PC-9 (cell line): Measurements from ENCODE around the gene ATP2C1. TPM values are rescaled to one million over a fixed set of nuclear protein-coding genes. Genes with fewer than 3 reads are reported as not detected.

ENCODE experiments used
- BruUV-seq: library from RNA; stranded (reverse); fragments of 400-500 nt; replicated peaks from 2 replicates; lab custom pipeline; 2021; lab: Mats Ljungman, UMichigan
- CTCF ChIA-PET: fragments of 300-600 bp; sonication (Branson Sonifier 250); formaldehyde crosslinking; loops from one replicate; lab custom pipeline; 2022; ENCODE audit warnings: antibody characterized with exemption; lab: Charles Lee
- POLR2A ChIA-PET: fragments of 300-600 bp; sonication (Branson Sonifier 250); formaldehyde crosslinking; loops from one replicate; lab custom pipeline; 2022; ENCODE audit warnings: antibody characterized with exemption; ENCODE audit not compliant: unreplicated experiment; lab: Charles Lee
- DNase-seq, 2 experiments: peaks; one replicate each; pipeline versions ENCODE4 v3.0.0 to v3.0.0-alpha.2; 2015 to 2022; ENCODE audit warnings: mixed read lengths in 1 of 2
- H2AFZ ChIP-seq: fragments of 200-600 bp; sonication (generic); 2 replicates; pipeline ENCODE4 v1.8.1; 2017; ENCODE audit warnings: antibody characterized with exemption
- H3F3A ChIP-seq: fragments of 200-600 bp; sonication (generic); 2 replicates; pipeline ENCODE4 v1.8.1; 2017; ENCODE audit warnings: antibody characterized with exemption, mild to moderate bottlenecking, low read depth; ENCODE audit not compliant: insufficient read depth
- H3K27ac ChIP-seq: fragments of 200-600 bp; sonication (generic); 2 replicates; pipeline ENCODE4 v1.6.1; 2016; ENCODE audit warnings: mixed run types
- H3K27me3 ChIP-seq: fragments of 200-600 bp; sonication (generic); 2 replicates; pipeline ENCODE4 v1.6.1; 2016; ENCODE audit warnings: low read depth, mixed run types; ENCODE audit not compliant: insufficient read depth
- H3K36me3 ChIP-seq: fragments of 200-600 bp; sonication (generic); 2 replicates; pipeline ENCODE4 v1.6.1; 2016; ENCODE audit warnings: low read depth, mixed run types
- H3K4me1 ChIP-seq: fragments of 200-600 bp; sonication (generic); replicated peaks from 2 replicates; pipeline ENCODE4 v1.6.1; 2016; ENCODE audit warnings: mixed run types; ENCODE audit not compliant: insufficient read depth
- H3K4me2 ChIP-seq: fragments of 200-600 bp; sonication (generic); 2 replicates; pipeline ENCODE4 v1.6.1; 2017; ENCODE audit warnings: mixed run types
- H3K4me3 ChIP-seq: fragments of 200-600 bp; sonication (generic); 2 replicates; pipeline ENCODE4 v1.6.1; 2016; ENCODE audit warnings: mixed run types
- H3K79me2 ChIP-seq: fragments of 200-600 bp; sonication (generic); 2 replicates; pipeline ENCODE4 v1.6.1; 2017; ENCODE audit warnings: low read depth, mixed run types
- H3K9me2 ChIP-seq: fragments of 200-600 bp; sonication (generic); 2 replicates; pipeline ENCODE4 v1.8.1; 2017; ENCODE audit warnings: mild to moderate bottlenecking; ENCODE audit not compliant: insufficient read depth
- H3K9me3 ChIP-seq: fragments of 200-600 bp; sonication (generic); 2 replicates; pipeline ENCODE4 v1.8.1; 2016; ENCODE audit warnings: low read depth; ENCODE audit not compliant: insufficient read depth
- H4K20me1 ChIP-seq: fragments of 200-600 bp; sonication (generic); 2 replicates; pipeline ENCODE4 v1.8.1; 2017; ENCODE audit not compliant: insufficient read depth
- CTCF ChIP-seq: fragments of 200-600 bp; sonication (generic); conservative IDR thresholded peaks from 2 replicates; pipeline ENCODE4 v1.6.1; 2017; ENCODE audit warnings: mixed run types, antibody characterized with exemption, mild to moderate bottlenecking, moderate library complexity
- EZH2 ChIP-seq: fragments of 200-600 bp; sonication (generic); IDR thresholded peaks from 2 replicates; pipeline ENCODE4 v1.8.0; 2017; ENCODE audit warnings: antibody characterized with exemption, low read depth
- intact Hi-C: fragments of 100-400 bp; cut with micrococcal nuclease; formaldehyde crosslinking; loops from one replicate; pipeline ENCODE4 v1.10.0; 2022; ENCODE audit not compliant: unreplicated experiment
- total RNA-seq: library from RNA; stranded (reverse); gene quantifications from 2 replicates; pipeline ENCODE4 v1.2.3, GENCODE V29; 2021

Gene ATP2C1
- total RNA-seq, 1 experiment from 2014 or later, result 101 TPM

- ChIA-PET CTCF (no interaction called here), POLR2A (no interaction called here)
- no TSS peak for BruUV-seq
- Histone ChIP-seq H2AFZ (no peak overlapping the region), H3K36me3 (peaks cover 21% of the 10 kb centered on the region; the same call in 1 of the 2 replicates), H3K4me2 (no peak overlapping the region), H3K9me2 (no peaks in the 10 kb centered on the region), H4K20me1 (no peaks in the 10 kb centered on the region), H3F3A (no peaks in the 10 kb centered on the region; the same call in 1 of the 2 replicates), H3K27ac (no peak overlapping the region), H3K9me3 (no peaks in the 10 kb centered on the region), H3K79me2 (no peaks in the 10 kb centered on the region), H3K4me3 (no peak overlapping the region), H3K27me3 (no peaks in the 10 kb centered on the region), H3K4me1 (no peaks in the 10 kb centered on the region)
- no peak for TF ChIP-seq CTCF
- TF ChIP-seq EZH2, result no peak
- no peak for DNase-seq
- intact Hi-C loops, result no loop called here
Observed at GRCh38 chr3:131004603-131005002, 110.7 kb downstream of the ATP2C1 start.

GRCh38 chr3:131007256-131007655, 113.4 kb downstream of the ATP2C1 start:
- no peak overlapping the region for H3K4me3 ChIP-seq
- 0 out of 2 replicates have a peak, but pooled peaks cover 7% of the 10 kb centered on the region for H3K36me3 ChIP-seq
- H3K9me2 ChIP-seq, result no peaks in the 10 kb centered on the region
- no peak overlapping the region for H3K4me2 ChIP-seq
- no peak for DNase-seq
- TF ChIP-seq EZH2 (no peak), CTCF (no peak)
- H3F3A ChIP-seq, result no peaks in the 10 kb centered on the region; the same call in 1 of the 2 replicates
- POLR2A ChIA-PET, result interaction anchor here (0.6 kb wide), 1 partner anchor 437 kb away, joined by 4 read pairs; no protein-coding TSS in a partner anchor
- H3K27ac ChIP-seq, result no peak overlapping the region
- no peak overlapping the region for H2AFZ ChIP-seq
- BruUV-seq, result no TSS peak
- no peaks in the 10 kb centered on the region for H3K27me3 ChIP-seq
- no peaks in the 10 kb centered on the region for H3K9me3 ChIP-seq
- intact Hi-C loops, result no loop called here
- H4K20me1 ChIP-seq, result no peaks in the 10 kb centered on the region
- H3K79me2 ChIP-seq, result no peaks in the 10 kb centered on the region
- CTCF ChIA-PET, result no interaction called here
- no peaks in the 10 kb centered on the region for H3K4me1 ChIP-seq

- intact Hi-C loops, result no loop called here
- POLR2A ChIA-PET, result interaction anchor here (0.6 kb wide), 1 partner anchor 437 kb away, joined by 4 read pairs; no protein-coding TSS in a partner anchor
- no peaks in the 10 kb centered on the region for H3K4me1 ChIP-seq
Observed at GRCh38 chr3:131007782-131008181, 113.9 kb downstream of the ATP2C1 start.

More at GRCh38 chr3:131007782-131008181, 113.9 kb downstream of the ATP2C1 start:
- TF ChIP-seq CTCF (no peak), EZH2 (no peak)
- DNase-seq, result no peak
- Histone ChIP-seq H3K36me3 (0 out of 2 replicates have a peak, but pooled peaks cover 7% of the 10 kb centered on the region), H3K27me3 (no peaks in the 10 kb centered on the region), H3K4me2 (no peak overlapping the region), H4K20me1 (no peaks in the 10 kb centered on the region), H3K4me3 (no peak overlapping the region), H3K27ac (no peak overlapping the region), H2AFZ (no peak overlapping the region), H3F3A (no peaks in the 10 kb centered on the region; the same call in 1 of the 2 replicates), H3K9me3 (no peaks in the 10 kb centered on the region), H3K79me2 (no peaks in the 10 kb centered on the region), H3K9me2 (no peaks in the 10 kb centered on the region)
- CTCF ChIA-PET, result no interaction called here
- no TSS peak for BruUV-seq
